Subcutaneous adipose tissue (tissue), 4 donors: ENCODE data around the gene CROCC2. TPM values are rescaled to one million over a fixed set of nuclear protein-coding genes. Genes with fewer than 3 reads are reported as not detected.

Experiments used
- CTCF ChIP-seq: fragments of 450-650 bp; IDR thresholded peaks from one replicate; pipeline ENCODE4 v1.5.1; 2016; ENCODE audit warnings: low read depth, mild to moderate bottlenecking, control low read depth, antibody characterized with exemption, moderate library complexity
- total RNA-seq, 4 donors: library from RNA; depleted of rRNA; stranded (reverse); fragments of >200 nt; gene quantifications; one replicate each; pipeline ENCODE4 v1.1.0, GENCODE V29; 2016

The CROCC2 gene
- total RNA-seq, 4 donors from 2014 or later, result not detected

- no peak for TF ChIP-seq CTCF
Measured at GRCh38 chr2:241036397-241036963, 130.3 kb downstream of the CROCC2 start.

GRCh38 chr2:241036964-241037421 lies 130.9 kb downstream of the CROCC2 start:
- TF ChIP-seq CTCF, result no peak

- no peak for TF ChIP-seq CTCF
Measured at GRCh38 chr2:241037498-241037897, 131.4 kb downstream of the CROCC2 start.

- TF ChIP-seq CTCF, result no peak
Measured at GRCh38 chr2:241038374-241039180, 132.4 kb downstream of the CROCC2 start.

- TF ChIP-seq CTCF, result no peak
Measured at GRCh38 chr2:241039416-241039815, 133.3 kb downstream of the CROCC2 start.

GRCh38 chr2:241040081-241040803 lies 134.1 kb downstream of the CROCC2 start:
- TF ChIP-seq CTCF, result no peak

GRCh38 chr2:241041589-241042158 lies 135.5 kb downstream of the CROCC2 start:
- no peak for TF ChIP-seq CTCF
